Right renal pelvis (tissue), 4 donors: ENCODE measurements around the gene GPR108. TPM values are rescaled to one million over a fixed set of nuclear protein-coding genes. Genes with fewer than 3 reads are reported as not detected.
A peak's percentile ranks its signal among the peaks of the same experiment; 100 is the strongest.

Experiments used
- DNase-seq, 4 donors: peaks; one replicate each; pipeline ENCODE4 v3.0.0-alpha.2; 2013; ENCODE audit warnings: low read depth in 4 of 4, low spot score in 3 of 4, missing footprints in 1 of 4
- polyA plus RNA-seq, 4 donors: library from polyadenylated mRNA; unstranded; fragments of 120-200 nt; gene quantifications; one replicate each; pipeline ENCODE4 v1.2.1, GENCODE V29; 2013; ENCODE audit not compliant: insufficient read length in 4 of 4

GPR108 gene
- polyA plus RNA-seq, 4 donors, result 68.3 to 75.0 (median 71.2) TPM

DNA sequence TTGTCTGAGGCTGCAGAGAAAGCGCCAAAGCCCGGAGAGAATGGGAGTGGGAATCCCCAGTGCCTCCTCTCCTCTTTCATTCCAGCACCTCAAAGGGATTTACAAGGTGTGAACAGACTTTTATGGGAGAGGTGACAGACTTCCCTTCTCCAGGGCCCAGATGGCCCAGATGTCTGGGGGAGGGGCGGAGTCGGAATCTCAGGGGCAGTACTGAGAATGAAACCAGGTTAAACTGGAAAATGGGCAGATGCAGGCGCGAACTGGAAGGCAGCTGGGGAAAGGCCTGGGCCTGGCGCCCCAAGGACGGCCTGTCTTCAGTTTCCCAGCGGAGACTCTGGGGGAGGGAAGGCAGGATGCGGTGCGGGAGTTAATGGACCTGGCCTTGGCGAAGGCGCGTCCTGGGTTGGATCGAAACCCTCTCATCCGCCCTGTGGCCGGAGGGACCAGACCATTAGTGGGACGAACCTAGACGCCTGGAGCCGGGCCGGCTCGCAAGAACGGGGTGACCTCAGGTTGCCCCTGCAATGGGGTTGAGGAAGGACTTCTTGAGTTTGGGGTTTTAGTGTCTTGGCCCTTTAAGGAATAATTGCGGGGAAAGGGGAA lies 1.5 kb upstream of the GPR108 start:
- no peak for DNase-seq

DNA sequence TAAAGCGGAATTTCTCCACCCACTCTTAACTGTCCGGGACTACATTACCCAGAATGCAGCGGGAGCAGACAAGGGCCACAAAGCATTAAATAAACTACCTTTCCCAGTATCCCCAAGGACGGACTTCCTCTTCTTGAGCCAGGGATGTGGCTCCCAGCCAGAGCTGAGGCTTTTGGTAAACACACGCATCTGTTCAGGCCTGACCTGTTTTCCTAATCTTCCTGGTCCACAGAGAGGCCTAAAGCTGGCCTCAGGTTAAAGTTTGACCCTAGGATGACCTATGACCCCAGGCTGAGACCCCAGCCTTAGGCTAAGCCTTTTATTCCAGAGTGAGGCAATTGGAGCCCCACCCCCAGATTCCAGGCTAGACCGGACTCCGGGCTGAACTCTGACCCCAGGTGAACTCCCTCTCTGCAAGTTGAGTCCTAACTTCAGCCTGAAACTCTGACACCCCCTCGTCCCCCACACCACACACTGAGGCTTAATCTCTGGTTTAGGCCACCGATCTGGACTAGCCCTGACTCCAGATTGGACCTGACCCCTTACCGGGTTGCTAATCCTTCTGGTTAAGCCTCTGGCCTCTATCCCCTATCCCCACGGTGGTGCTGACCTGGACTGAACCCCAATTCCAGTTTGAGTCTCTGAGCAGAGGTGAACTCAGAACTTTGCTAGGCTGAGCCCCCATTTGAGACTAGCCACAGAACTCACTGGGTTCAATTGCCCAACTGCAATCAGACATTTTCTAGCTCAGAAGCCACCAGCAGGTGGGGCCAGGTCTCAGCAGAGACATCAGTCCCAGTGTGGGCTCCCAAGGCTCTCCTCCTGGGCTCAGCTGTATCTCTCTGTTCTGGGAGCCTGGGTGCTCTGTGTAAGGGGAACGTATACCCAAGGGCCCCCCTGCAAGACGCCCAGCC lies 750 bp upstream of the GPR108 start:
- DNase-seq, result peak in 2 of 4 donors; percentile 65 to 94

GRCh38 chr19:6736917-6737283 lies 480 bp downstream of the GPR108 start:
- DNase-seq, result no peak

- DNase-seq, result peak in 2 of 4 donors; percentile 61 to 73
Observed at GRCh38 chr19:6736169-6736916, 1.0 kb downstream of the GPR108 start.

- no peak for DNase-seq
Observed at GRCh38 chr19:6735181-6735911, 2.0 kb downstream of the GPR108 start.

- DNase-seq, result no peak
Observed at GRCh38 chr19:6734096-6734696, 3.2 kb downstream of the GPR108 start.

GRCh38 chr19:6733338-6734095 lies 3.9 kb downstream of the GPR108 start:
- no peak for DNase-seq

DNA sequence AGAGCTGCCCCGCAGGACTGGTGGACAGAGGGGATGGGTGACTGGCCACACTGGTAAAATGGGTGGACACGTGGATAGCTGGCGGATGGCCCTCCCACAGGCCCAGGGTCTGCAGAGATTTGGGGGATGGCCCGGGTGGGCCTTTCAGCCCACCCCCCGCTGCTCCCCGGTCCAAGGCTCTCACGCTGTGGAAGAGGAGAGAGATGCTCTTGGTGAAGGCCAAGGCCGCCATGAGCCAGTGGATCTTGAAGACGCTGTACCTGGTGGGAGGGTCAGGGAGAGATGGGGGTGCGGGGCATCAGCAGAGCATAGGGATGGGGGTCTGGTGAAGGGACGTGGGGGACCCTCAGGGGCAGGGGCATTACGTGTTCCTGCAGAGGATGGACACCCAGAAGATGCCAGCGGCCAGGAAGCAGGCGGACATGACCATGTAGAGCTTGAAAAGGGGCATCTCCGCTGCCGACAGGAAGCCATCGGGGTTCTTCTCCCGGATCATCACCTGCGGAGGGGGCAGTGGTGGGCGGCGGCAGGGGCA lies 4.5 kb downstream of the GPR108 start:
- DNase-seq, result no peak

DNA sequence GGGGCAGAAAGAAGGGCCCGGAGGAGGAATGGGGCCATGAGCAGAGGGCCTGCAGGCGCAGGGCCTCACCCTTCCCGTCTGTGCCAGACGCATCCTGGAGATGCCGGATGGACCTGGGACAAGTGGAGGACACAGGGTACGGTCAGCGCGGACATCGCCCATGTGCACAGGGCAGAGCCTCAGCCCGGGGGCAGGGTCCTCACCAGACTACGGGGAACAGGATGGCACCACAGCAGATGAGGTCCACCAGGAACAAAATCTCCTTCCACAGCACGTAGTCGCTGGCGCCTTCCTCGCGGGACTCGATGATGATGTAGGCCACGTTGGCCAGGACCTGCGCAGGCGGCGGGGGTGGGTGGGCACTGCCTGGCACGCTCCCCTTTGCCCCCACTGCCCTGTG lies 5.6 kb downstream of the GPR108 start:
- DNase-seq, result no peak

DNA sequence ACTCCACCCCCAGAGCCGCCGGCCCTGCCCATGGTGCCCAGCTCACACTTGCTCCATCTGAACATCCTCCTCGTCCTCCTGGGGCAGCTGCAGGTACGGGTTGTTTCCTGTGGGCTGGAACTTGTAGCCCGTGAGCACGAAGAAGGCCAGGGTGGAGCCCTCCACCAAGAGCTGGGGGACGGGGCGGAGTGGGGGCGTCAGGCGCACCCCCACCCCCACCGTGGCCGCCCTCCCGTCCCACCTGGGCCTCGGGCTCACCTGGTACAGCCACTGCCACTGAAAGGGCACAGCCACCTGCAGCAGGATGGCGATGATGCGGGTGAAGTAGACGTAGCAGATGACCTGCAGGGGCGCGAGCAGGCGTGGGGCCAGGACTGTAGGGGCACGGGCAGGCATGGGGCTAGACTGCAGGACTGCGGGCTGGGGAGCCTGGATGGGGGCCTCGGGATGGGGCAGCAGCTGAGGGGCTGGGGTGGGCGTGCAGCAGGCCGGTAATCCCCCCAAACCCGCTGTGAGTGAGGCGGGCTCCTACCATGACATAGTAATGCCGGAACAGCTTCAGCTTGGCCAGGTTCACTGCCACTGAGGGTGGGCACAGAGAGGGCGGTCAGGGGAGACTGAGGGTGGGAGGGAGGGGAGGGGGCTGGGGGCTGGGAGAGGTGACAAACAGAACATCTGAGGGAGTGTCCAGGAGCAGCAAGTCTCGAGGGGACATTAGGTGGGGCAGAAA lies 6.3 kb downstream of the GPR108 start:
- no peak for DNase-seq

GRCh38 chr19:6730153-6730804 lies 7.1 kb downstream of the GPR108 start:
- no peak for DNase-seq

DNA sequence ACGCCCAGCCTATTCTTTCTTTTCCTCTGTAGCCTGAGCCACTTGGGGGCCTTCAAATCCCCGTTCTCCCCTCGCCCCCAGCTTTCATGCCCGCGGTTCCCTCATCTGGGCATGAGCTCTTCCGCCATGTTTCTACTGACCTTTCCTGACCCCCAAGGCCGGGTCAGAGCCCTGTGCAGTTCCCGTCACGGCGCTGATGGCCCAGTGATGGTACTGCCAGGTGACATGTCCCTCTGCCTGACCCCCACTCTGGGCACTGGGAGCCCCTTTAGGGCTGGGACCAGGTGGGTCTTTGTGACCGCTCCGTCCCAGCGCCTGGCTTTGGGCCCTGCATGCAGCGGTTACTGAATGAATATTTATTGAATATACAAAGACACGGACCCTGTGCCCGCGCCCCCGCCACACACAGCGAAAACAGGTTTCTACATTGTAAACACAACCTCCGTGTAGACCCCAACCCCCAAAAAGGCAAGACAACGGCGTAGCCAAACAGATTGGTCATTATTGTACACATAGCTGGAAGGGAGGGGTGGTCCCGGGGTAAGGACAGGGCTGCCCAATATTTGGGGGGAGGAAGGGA lies 7.7 kb downstream of the GPR108 start:
- no peak for DNase-seq

DNA sequence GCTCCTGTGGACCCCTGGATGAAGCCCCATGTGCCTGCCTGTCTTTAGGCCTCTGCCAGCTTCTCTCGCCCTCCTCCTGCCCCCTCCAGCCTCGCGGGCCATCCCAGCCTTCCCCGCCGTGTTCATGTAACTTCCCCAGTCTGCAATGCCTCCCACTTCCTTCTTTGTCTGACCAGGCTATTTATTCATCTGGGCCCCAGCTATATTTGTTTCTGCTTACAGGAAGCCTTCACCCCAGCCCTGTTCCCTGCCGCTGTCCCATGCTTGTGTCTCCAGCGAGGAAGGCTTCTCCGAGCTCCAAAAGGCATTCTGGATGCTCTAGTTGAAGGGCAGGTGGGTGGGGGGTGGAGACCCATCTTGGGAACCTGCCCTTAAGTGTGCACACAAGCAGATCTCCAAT lies 9.0 kb downstream of the GPR108 start:
- DNase-seq, result no peak

DNA sequence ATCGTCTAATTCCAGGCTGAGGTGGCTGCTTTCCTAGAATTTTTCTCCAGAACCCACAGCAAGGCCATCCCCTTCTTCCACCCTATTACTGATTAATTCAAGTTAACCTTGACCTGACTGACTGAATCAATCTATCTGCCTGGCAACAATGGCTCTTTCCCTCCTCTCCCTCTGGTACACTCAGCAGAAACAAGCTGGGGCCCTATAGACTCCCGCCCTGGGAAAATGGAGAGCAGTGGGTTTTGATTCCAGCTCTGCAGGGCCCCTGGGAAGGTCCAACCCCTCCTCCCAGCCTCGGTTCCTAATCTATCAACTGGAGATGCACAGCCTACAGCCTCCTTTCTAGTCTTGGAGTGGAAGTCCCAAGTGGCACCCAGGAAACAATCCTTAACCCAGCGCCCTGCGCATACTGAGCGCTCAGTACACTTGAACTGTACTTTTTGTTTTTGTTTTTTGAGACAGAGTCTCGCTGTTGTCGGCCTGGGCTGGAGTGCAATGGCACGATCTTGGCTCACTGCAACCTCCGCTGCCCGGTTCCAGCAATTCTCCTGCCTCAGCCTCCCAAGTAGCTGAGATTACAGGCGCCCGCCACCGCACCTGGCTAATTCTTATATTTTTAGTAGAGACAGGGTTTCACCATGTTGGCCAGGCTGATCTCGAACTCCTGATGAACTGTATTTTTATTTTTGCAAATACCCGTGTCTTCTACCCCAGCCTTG lies 11.7 kb downstream of the GPR108 start:
- DNase-seq, result no peak

GRCh38 chr19:6724631-6725492 lies 12.5 kb downstream of the GPR108 start:
- no peak for DNase-seq

GRCh38 chr19:6723738-6724137 lies 13.6 kb downstream of the GPR108 start:
- DNase-seq, result no peak
